Medulla oblongata (tissue), 1 donor: ENCODE results near the gene UBASH3B.
A peak's percentile ranks its signal among the peaks of the same experiment; 100 is the strongest.

Source experiments
- DNase-seq: peaks from one replicate; pipeline ENCODE4 v3.0.0-alpha.2; 2015; ENCODE audit errors: extremely low spot score

The UBASH3B gene

GRCh38 chr11:122784325-122784955, 128.9 kb downstream of the UBASH3B start:
- no peak for DNase-seq

DNA sequence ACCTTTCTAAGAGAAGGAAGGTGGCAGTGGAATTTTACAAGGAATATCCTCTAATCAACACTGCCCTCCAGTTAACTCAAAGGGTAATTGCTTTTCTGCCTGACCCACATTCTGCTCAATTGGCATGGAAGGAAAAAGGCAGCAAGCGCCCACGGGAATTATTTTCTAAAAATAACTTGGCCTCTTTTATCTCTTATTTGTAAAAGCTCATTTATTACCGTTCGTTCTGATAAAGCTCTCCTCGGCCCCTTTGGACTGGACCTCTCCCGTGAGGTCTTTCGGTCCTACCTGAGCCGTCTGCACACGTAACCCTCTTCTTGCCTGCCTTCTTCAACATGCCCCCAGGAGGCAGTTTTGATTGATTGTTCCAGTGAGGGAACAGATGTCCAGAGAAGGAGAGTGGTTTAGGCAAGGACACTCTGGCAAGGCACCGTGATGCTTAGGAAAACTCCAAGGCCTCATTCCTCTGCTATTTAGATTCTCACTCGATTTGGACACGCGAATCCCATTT, 129.6 kb downstream of the UBASH3B start:
- no peak for DNase-seq

GRCh38 chr11:122786896-122787295, 131.4 kb downstream of the UBASH3B start:
- peak; percentile 40 for DNase-seq

- no peak for DNase-seq
Observed at GRCh38 chr11:122788781-122789535, 133.4 kb downstream of the UBASH3B start.

GRCh38 chr11:122789907-122790306, 134.4 kb downstream of the UBASH3B start:
- no peak for DNase-seq

DNA sequence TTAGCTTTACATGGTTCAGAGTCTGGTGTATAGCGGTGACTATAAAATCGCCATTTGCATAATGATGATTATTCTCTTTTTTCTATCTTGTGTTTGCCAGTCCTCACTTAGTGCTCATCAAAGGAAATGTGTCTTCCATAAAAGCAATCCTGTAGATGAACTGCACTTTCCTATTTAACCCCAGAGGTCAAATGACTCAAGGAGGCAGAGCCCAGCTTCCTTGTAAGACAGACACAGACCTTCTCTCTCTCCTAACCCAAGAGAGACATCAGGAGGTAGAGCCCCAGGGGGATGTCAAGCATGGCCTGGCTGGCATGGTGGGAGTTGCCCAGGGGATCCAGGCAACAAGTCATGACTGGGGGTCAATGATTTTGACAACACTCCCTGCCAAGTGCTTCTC, 135.9 kb downstream of the UBASH3B start:
- no peak for DNase-seq

- no peak for DNase-seq
Observed at GRCh38 chr11:122791836-122792235, 136.3 kb downstream of the UBASH3B start.

DNA sequence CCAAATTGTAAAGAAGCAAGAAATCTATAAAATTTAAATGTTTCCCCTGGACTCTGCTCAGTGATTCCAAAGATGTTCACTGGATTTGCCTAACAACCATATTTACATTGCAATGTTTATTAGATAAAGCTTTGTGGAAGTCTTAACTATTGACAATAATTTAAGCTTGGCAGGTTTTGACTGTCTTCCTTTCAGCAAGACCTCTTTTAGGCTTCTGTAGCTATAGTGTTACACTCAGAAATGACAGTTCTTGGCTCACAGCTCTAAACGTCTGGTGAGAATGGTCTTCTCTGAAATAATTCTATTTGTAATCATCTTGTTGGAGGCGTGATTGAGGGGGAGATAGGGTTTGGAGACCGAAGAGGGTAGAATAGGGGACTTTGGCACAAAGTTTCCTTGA, 138.0 kb downstream of the UBASH3B start:
- DNase-seq, result no peak

DNA sequence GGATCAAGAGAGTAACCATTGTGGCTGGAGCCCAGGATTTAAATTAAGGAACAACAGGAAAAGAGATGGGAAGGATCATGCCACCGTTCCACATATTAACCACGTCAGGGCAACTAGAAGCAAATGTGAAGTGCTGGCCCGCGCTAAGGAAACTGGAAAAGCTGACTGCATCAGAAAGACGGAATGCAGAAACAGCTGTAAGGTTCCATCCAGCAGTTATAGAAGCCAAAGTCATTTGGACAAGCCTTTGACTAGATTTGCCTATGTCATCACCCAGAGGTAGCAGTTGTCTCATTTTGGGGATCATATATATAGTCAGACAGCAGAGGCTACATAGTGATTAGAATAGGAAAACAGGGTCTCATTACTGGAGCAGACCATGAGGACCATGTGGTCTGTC, 139.8 kb downstream of the UBASH3B start:
- no peak for DNase-seq

GRCh38 chr11:122796128-122796717, 140.7 kb downstream of the UBASH3B start:
- no peak for DNase-seq

- no peak for DNase-seq
Observed at GRCh38 chr11:122797651-122798050, 142.1 kb downstream of the UBASH3B start.

GRCh38 chr11:122799406-122800105, 144.0 kb downstream of the UBASH3B start:
- DNase-seq, result no peak

DNA sequence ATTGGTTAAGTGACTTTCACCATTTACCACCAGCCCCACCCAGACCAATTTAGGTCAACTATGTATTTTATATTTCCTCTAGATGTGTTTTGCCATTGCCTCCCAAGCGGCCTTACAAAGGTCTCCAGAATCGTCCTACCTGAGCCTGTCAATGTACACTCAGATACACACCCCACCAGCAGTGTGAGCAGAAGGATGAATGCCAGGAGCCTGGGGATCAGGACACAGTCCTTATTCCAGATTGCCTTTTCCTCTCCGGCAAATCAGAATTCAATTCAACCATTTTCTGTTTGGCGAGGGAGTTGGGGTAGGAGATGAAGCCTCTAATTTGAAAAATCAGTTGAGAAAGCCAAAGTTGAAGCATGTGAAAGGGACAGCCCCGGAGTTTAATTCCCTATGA, 147.4 kb downstream of the UBASH3B start:
- DNase-seq, result no peak

DNA sequence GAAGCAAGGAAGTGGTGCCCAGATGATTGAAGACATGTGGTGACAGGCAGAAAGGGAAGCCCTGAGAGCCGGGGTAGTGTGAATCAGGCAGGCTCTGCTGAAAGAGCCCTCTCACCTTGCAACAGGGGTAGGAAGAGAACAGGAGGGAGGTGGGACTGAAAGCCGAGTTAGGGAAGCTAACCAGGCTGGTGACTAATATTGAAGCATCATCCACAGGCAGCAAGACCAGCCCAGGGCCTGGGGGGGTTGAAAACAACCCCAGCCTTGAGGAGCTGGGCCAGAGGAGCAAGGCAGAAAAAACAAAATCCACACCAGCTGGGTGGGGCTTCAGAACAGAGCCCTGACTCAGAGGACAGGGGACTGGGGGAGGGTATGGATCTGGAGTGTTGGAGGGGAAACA, 147.8 kb downstream of the UBASH3B start:
- DNase-seq, result no peak

GRCh38 chr11:122803716-122804115, 148.2 kb downstream of the UBASH3B start:
- no peak for DNase-seq

GRCh38 chr11:122804161-122804560, 148.6 kb downstream of the UBASH3B start:
- no peak for DNase-seq

GRCh38 chr11:122804796-122805195, 149.3 kb downstream of the UBASH3B start:
- no peak for DNase-seq

GRCh38 chr11:122807731-122808477, 152.4 kb downstream of the UBASH3B start:
- no peak for DNase-seq

- no peak for DNase-seq
Observed at GRCh38 chr11:122808478-122808869, 153.0 kb downstream of the UBASH3B start.

- DNase-seq, result no peak
Observed at GRCh38 chr11:122809866-122810265, 154.3 kb downstream of the UBASH3B start.

DNA sequence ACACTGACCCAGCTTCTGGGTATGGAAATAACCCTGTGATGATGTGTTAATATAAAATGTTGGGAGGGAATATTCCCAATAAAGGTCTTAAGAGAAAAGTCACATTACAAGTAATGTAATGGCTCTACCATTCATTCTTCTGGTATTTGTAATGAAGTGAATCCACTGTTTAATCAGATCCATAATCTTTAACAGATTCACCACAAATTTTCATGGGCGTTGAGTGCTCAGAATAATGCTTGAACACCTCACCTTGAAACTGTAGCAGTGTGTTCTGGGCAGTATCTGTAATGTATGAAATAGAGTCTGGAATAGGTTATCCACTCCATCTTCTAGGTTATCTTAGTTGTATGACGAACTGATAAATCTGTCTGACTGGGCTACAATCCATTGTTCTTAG, 156.2 kb downstream of the UBASH3B start:
- DNase-seq, result no peak

- DNase-seq, result no peak
Observed at GRCh38 chr11:122812638-122813037, 157.1 kb downstream of the UBASH3B start.
